ENCODE data around the gene PIP5K1B. TPM values are rescaled to one million over a fixed set of nuclear protein-coding genes. Genes with fewer than 3 reads are reported as not detected.

The PIP5K1B gene
- total RNA-seq, 1 experiment from 2014 or later: 0.20 TPM

- TF ChIP-seq RAD21 (IDR thresholded peaks at IDR 0.05; ENCODE audit: low read depth) (no peak), ZBTB33 (IDR thresholded peaks at IDR 0.05; ENCODE audit: extremely low read depth, insufficient replicate concordance, low read length) (no peak), CBX3 (IDR thresholded peaks at IDR 0.05; ENCODE audit: low read depth) (no peak), SIN3A (IDR thresholded peaks at IDR 0.05; ENCODE audit: low read depth) (no peak), EZH2phosphoT487 (IDR thresholded peaks at IDR 0.05; ENCODE audit: borderline replicate concordance) (no peak), ZFX (IDR thresholded peaks at IDR 0.05) (no peak), ATF3 (IDR thresholded peaks at IDR 0.05) (no peak)
- CTCF ChIA-PET: no interaction called here
- ATAC-seq (no peak), DNase-seq (ENCODE audit: low read depth, low spot score) (no peak)
- POLR2A ChIA-PET: no interaction called here
- BruUV-seq (replicated peaks): no TSS peak
- Histone ChIP-seq H3K27ac (ENCODE audit: low read depth, low read length) (no peak overlapping the region), H3K4me3 (replicated peaks in 1 of 2; ENCODE audit: low read depth in 1 of 2, low read length in 2 of 2) (no peak overlapping the region), H3K9me2 (ENCODE audit: insufficient read depth) (no peaks in the 10 kb centered on the region), H3K79me2 (ENCODE audit: insufficient read depth, low read length) (no peaks in the 10 kb centered on the region), H3K9me3 (ENCODE audit: control insufficient read depth in 1 of 2, insufficient read depth in 1 of 2, low read depth in 1 of 2, low read length in 2 of 2) (no peaks in the 10 kb centered on the region), H3K36me3 (ENCODE audit: control insufficient read depth in 1 of 2, insufficient read depth in 2 of 2, low read length in 2 of 2) (no peaks in the 10 kb centered on the region), H3K4me2 (ENCODE audit: low read length) (no peak overlapping the region), H3K9ac (ENCODE audit: low read length) (no peak overlapping the region), H4K20me1 (ENCODE audit: insufficient read depth) (no peaks in the 10 kb centered on the region), H2AFZ (ENCODE audit: low read depth, low read length, poor library complexity, severe bottlenecking) (no peak overlapping the region), H3K4me1 (ENCODE audit: control insufficient read depth in 1 of 2, insufficient read depth in 2 of 2, low read length in 2 of 2) (no peaks in the 10 kb centered on the region), H3K27me3 (ENCODE audit: insufficient read depth, low read length) (peaks cover 17% of the 10 kb centered on the region)
- intact Hi-C loops (cut with micrococcal nuclease): no loop called here
- RAD21 ChIA-PET (ENCODE audit: low non-redundant PET in 1 of 2, low total read pairs in 2 of 2, uncharacterized antibody in 2 of 2, unreplicated experiment in 2 of 2): no interaction called here
These were observed 35.8 kb upstream of the PIP5K1B start for GRCh38 chr9:68669218-68669617.

GRCh38 chr9:68672215-68672614, 32.8 kb upstream of the PIP5K1B start:
- H3K27ac ChIP-seq (ENCODE audit: low read depth, low read length): no peak overlapping the region
- no peak overlapping the region for H3K9ac ChIP-seq (ENCODE audit: low read length)
- H3K4me1 ChIP-seq (ENCODE audit: control insufficient read depth in 1 of 2, insufficient read depth in 2 of 2, low read length in 2 of 2): no peaks in the 10 kb centered on the region
- intact Hi-C loops (cut with micrococcal nuclease): no loop called here
- no peaks in the 10 kb centered on the region for H3K9me2 ChIP-seq (ENCODE audit: insufficient read depth)
- ChIA-PET CTCF (interaction anchor here (1.3 kb wide), 1 partner anchor 14 kb away, joined by 5 read pairs; no protein-coding TSS in a partner anchor), RAD21 (ENCODE audit: low non-redundant PET in 1 of 2, low total read pairs in 2 of 2, uncharacterized antibody in 2 of 2, unreplicated experiment in 2 of 2) (no interaction called here), POLR2A (no interaction called here)
- DNase-seq (ENCODE audit: low read depth, low spot score) (no peak), ATAC-seq (no peak)
- H3K4me2 ChIP-seq (ENCODE audit: low read length): no peak overlapping the region
- BruUV-seq (replicated peaks): no TSS peak
- no peaks in the 10 kb centered on the region for H3K36me3 ChIP-seq (ENCODE audit: control insufficient read depth in 1 of 2, insufficient read depth in 2 of 2, low read length in 2 of 2)
- H4K20me1 ChIP-seq (ENCODE audit: insufficient read depth): no peaks in the 10 kb centered on the region
- H3K4me3 ChIP-seq (replicated peaks in 1 of 2; ENCODE audit: low read depth in 1 of 2, low read length in 2 of 2): no peak overlapping the region
- peaks cover 35% of the 10 kb centered on the region for H3K27me3 ChIP-seq (ENCODE audit: insufficient read depth, low read length)
- H3K9me3 ChIP-seq (ENCODE audit: control insufficient read depth in 1 of 2, insufficient read depth in 1 of 2, low read depth in 1 of 2, low read length in 2 of 2): no peaks in the 10 kb centered on the region
- no peak overlapping the region for H2AFZ ChIP-seq (ENCODE audit: low read depth, low read length, poor library complexity, severe bottlenecking)
- H3K79me2 ChIP-seq (ENCODE audit: insufficient read depth, low read length): no peaks in the 10 kb centered on the region
- no peak for TF ChIP-seq SIN3A (IDR thresholded peaks at IDR 0.05; ENCODE audit: low read depth)
- no peak for TF ChIP-seq YY1 (IDR thresholded peaks at IDR 0.05; ENCODE audit: extremely low read depth, insufficient replicate concordance, low read depth, low read length)
- no peak for TF ChIP-seq EZH2 (IDR thresholded peaks at IDR 0.05)
- TF ChIP-seq TCF7L2 (IDR thresholded peaks at IDR 0.05; ENCODE audit: borderline replicate concordance, extremely low read depth, insufficient read depth, insufficient read length): no peak
- TF ChIP-seq CBX3 (IDR thresholded peaks at IDR 0.05; ENCODE audit: low read depth): no peak
- TF ChIP-seq JUND (IDR thresholded peaks at IDR 0.05): no peak
- no peak for TF ChIP-seq REST (IDR thresholded peaks at IDR 0.05; ENCODE audit: low read depth)
- TF ChIP-seq MAX (IDR thresholded peaks at IDR 0.05): no peak
- no peak for TF ChIP-seq EZH2phosphoT487 (IDR thresholded peaks at IDR 0.05; ENCODE audit: borderline replicate concordance)
- no peak for TF ChIP-seq POLR2A (IDR thresholded peaks at IDR 0.05; ENCODE audit: borderline replicate concordance, extremely low read depth, insufficient read depth, insufficient read length)
- no peak for TF ChIP-seq EGR1 (IDR thresholded peaks at IDR 0.05; ENCODE audit: low read depth)
- no peak for TF ChIP-seq FOSL1 (IDR thresholded peaks at IDR 0.05; ENCODE audit: low read depth)
- TF ChIP-seq SRF (IDR thresholded peaks at IDR 0.05; ENCODE audit: low read depth): no peak

Data from HCT116 (cell line).